Left hindlimb (tissue), 1 donor: ENCODE data around the gene VAT1L.
"Not testable (repeated sequence)": the region's sequence is repeated elsewhere in the genome, so short reads cannot be mapped to it uniquely, and the experiment has no call there.

Source experiments
- DNase-seq: peaks from one replicate; pipeline ENCODE4 v3.0.0-alpha.2; 2018

The VAT1L gene

GRCh38 chr16:77956231-77956630 lies 167.9 kb downstream of the VAT1L start:
- no peak for DNase-seq

DNA sequence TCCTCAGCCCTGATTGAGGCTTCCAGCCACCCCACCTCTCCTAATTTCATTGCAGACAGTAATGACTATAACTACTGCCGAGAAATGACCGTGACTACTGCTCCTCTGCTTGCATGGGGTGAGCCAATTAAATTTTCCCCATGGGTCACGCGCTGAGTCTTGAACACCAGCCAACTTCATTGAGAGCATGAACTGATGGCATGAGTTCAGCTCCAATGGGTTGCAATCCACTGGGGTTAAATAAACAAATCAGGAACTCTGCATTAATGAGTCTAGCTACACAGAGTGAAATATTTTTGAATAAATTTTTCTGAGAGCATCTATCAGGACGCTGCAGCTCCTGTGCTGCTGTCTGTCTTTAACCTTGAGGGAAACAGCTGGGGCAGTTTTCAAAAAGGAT lies 172.4 kb downstream of the VAT1L start:
- no peak for DNase-seq

GRCh38 chr16:77961814-77962213 lies 173.4 kb downstream of the VAT1L start:
- no peak for DNase-seq

DNA sequence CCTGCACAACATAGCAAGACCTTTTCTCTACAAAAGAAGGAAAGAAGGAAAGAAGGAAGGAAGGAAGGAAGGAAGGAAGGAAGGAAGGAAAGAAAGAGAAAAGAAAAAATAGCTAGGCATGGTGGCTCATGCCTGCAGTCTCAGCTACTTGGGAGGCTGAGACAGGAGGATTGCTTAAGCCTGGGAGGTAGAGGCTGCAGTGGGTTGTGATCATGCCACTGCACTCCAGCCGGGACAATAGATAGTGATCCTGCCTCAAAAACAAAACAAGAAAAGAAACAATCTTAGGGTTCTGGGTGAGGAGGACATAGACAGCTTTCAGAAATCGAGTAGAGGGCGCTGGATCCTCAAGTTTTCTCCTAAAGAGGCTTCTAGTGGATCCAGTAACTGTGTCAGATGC lies 174.3 kb downstream of the VAT1L start:
- no peak for DNase-seq

DNA sequence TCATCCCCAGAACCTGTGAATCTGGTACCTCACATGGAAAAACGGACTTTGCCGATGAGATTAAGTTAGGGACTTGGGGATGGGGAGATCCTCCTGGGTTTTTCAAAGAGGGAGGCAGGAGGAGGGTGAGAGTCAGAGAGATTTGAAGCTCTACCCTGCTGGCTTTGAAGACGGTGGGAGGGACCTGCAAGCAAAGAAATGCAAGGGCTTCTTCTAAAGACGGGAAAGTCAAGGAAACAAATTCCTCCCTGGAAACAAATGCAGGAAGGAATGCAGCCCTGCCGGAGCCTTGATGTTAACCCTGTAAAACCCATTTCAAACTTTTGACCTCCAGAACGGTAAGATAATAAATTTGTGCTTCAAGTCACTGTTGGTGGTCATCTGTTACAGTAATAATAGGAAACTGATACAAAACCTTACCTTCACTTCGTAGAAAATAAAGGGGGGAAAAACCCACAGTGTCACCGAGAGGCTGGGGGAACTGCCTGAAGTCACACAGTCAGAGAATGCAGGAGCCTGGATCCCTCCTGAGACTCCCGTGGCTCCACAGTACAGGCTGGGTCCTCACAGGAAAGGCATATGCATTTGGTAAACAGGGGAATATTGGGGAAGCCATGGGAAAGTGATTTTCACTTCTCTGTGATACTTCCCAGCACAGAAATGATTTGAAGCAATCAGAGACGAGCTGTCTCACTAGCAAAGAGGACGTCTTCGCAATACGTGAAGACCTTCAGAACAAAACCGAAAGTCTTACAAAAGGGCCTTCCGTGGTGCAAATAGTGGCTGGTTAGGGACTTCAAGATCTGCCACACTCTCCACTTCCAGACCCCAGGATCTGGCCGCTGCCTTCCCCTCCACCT lies 175.1 kb downstream of the VAT1L start:
- no peak for DNase-seq

- DNase-seq = no peak
Measured at GRCh38 chr16:77965346-77965745, 177.0 kb downstream of the VAT1L start.

GRCh38 chr16:77967054-77967904 lies 178.9 kb downstream of the VAT1L start:
- no peak for DNase-seq

- DNase-seq = no peak
Measured at GRCh38 chr16:77969861-77970260, 181.5 kb downstream of the VAT1L start.

DNA sequence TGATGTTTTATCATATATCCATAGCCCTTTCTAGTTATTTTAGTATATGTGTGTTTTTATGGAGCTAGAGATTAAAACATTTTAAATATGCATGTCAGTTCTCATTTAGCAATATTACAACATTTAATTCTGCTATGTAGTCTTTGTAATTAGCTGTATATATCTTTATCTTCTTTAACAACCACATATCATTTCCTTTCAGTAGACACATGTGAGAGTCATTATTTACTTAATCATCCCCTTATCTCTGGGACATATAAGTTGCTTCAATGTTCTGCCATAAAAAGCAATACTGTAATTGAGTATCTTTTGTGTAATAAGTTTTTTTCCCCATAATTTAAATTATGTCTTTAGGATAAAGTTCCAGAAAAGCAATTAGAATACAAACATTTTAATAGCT lies 182.0 kb downstream of the VAT1L start:
- DNase-seq = no peak

DNA sequence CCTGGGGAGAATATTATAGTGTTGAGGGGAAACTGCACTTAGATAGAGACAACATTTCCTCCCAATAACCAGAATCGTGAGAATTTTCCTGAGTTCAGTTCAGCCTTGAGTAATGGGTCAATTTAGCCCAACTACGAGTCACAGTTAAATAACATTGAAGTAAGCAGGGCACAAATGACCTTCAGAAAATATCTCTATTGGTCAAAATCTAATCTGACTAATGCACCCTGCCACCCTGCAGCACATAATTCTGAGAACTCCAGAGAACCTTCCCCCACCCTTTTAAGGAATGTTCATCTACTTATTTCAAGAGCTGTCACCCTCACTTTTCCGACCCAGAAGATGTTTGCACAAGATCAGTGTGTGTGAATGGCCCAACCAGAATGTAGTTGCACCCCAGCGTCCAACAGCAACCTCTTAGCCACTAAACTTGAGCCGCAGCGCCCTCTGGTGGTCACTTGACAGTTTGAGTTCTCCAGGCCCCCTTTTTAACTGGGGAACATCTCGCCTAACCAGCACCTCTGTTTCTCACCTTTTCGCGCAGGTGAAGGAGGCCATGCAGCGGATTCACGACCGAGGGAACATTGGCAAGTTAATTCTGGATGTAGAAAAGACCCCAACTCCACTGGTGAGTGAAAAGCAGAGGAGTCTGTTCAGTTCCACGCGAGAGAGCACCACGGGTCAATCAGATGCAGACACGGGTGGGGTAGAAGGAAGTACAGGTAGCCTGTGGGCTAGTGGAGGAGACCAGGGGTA lies 183.1 kb downstream of the VAT1L start:
- DNase-seq = peak; percentile 70

- DNase-seq = no peak
Measured at GRCh38 chr16:77972062-77972392, 183.7 kb downstream of the VAT1L start.

DNA sequence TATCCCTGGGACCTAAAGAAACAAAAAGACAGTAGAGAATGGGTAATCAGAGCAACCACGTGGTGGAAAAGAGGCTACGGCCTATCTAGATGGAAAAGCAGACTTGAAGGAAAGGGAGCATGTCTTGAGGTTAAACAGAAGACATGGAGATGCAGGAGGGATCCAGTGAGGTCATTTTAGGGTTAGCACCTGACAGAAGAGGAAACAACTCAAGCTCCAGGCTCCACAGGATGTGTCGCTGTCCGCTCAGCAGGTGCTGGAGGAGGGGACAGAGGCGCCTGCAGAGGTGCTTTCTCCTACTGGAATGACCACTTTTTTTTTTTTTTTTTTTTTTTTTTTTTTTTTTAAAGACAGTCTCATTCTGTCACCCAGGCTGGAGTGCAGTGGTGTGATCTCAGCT lies 186.5 kb downstream of the VAT1L start:
- no peak for DNase-seq

DNA sequence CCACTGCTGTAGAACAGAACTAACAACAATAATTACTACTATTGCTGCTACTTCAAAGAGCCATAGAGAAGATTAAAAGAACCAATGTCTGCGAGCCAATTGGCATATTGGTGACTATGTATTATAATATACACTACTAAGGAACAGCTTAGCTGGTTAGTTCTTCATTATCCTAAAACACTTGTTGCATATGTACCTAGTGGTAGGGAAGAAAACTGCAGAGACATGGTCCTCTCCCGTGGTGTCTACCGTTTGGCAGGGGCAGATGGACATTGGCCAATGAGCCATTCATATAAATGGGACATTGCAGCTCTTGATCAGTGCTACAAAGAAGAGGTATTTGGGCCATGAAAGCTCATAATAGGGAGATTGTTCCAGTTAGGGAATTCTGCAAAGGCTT lies 187.6 kb downstream of the VAT1L start:
- no peak for DNase-seq

GRCh38 chr16:77977339-77977738 lies 189.0 kb downstream of the VAT1L start:
- DNase-seq = no peak

- no peak for DNase-seq
Measured at GRCh38 chr16:77985111-77985510, 196.7 kb downstream of the VAT1L start.

GRCh38 chr16:77986011-77986740 lies 197.8 kb downstream of the VAT1L start:
- no peak for DNase-seq

DNA sequence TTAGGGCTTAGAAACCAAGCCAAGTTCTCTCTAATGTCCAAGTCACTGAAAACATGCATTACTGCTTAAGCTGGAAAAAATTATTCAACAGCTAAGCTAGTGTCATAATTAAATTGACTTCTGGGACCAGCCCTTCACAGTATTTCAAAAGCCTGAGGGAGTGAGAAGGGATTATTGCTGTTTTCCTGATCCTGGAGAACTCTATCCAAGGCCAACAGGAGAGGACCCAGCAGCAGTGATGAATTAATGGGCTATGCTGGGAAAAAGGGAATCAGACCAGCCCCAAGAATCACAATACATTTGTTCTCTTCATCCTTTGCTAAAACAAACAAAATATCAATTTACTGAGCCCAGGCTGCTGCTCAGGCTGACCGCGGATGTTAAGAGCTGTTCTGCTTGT lies 199.4 kb downstream of the VAT1L start:
- no peak for DNase-seq

DNA sequence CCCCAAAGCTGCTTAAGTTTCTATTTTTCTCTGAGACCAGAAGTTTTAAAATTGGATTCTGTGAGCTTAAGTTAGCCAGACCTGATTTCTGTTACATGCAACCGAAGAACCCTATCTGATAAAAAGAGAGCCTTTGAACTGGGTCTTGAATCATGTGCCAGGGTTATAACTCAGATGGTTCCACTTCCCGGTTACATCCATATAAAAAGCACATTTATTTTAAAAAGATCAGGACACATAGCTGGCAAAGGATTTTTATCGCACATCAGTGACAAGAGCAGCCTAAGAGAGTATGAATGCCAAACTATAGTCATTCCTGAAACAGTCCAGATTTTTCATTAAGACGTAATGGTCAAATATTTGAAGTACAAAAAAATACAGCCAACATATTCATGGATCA lies 201.5 kb downstream of the VAT1L start:
- no peak for DNase-seq

- no peak for DNase-seq
Measured at GRCh38 chr16:77991701-77992100, 203.3 kb downstream of the VAT1L start.

DNA sequence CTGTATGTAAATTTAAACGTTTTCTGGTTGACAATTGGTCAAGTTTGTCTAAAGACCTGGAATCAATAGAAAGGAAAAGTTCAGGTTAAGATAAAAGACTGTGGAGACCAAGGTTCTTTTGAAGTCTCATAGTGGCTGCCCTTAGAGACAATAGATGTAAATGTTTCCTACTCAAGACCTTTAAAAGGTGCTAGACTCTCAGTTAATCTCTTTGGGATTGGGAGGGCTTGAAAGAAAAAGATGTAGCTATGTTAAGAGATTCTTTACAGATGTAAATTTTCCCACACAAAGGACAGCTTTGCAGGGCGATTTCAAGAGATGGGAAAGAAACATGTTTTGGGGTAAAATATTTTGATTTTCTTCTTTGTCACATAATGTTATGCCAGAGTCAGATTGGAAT lies 204.0 kb downstream of the VAT1L start:
- not testable (repeated sequence) for DNase-seq

DNA sequence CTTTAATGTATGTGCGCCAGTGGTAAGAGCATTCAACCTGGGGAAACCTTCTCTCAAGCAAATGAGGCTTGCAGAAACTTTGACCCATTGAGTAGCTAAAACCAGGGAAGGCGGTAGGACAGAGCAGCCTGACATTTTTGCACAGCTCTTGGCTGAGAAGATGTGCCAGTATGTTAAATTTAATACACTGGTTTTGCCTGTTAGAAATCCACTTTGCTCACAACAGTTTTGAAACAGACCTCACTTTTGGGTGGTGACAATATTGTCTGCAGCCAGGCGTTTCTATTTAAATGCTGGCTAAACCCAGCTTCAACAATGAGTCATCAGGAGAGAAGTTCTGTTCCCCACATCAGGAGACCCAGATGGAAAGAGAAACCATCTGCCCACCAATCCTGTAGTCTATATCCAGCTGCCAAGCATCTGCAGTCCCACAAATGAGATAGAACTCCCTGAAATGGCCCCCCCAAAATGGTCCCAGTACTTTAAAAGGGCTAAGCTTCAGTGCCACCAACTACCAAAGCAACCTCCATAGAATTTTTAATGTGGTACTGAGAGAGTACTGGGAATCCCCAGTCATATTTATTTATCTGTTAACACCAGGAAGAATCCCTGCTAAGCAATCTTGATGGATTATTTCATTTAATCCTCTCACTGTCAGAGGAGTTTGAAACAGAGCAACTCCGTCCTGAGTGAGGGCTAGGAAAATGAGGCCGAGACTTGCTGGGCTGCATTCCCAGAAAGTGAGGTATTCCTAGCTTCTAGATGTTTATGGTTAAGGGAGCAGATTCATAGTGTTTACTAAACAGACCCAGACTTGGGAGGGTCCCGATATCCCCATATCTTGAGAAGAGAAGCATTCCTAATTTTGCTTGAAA lies 205.0 kb downstream of the VAT1L start:
- peak; percentile 50 for DNase-seq
